ENCODE results near the gene MRPS10.
"Not testable (repeated sequence)": the region's sequence is repeated elsewhere in the genome, so short reads cannot be mapped to it uniquely, and the experiment has no call there.

MRPS10 gene

DNA sequence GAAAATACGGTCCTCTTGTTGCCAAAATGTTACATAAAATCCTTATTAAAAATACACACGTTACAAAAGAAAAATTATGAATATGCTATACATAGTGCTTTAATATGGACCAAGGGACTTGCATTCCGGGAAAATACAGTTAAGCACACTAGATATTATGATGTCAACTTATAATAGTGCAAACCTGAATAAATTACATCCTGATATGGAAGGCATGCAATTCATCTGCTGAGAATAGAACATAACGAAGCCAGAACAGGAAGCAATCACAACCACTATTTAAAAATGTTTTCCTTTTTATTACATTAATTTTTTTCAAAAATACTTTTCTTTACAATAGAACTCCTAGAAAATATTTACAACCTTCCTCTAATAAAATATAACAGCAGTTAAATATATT, 7.8 kb upstream of the MRPS10 start:
- H3K4me1 ChIP-seq (ENCODE audit: control insufficient read depth, insufficient read depth, low read length): peaks cover 20% of the 10 kb centered on the region
- no peak overlapping the region for H3K9ac ChIP-seq (ENCODE audit: low read length)

DNA sequence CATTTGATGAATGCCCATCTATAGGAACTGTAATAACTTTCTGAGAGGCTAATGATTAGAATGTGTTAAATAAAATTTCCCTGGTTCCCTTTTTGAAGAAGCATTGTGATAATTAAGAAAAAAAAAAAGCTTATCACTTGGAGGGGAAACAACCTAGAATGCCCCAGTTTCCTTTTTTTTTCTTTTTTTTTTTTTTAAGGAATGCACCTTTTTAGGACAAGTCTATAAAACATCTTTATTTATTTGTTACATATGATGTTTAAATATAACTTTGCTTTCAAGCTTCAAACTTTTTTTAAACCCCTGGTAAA, 7.3 kb upstream of the MRPS10 start:
- no peak overlapping the region for H3K4me3 ChIP-seq (ENCODE audit: low read depth, low read length)
- H3K9ac ChIP-seq (ENCODE audit: low read length): no peak overlapping the region
- no peaks in the 10 kb centered on the region for H3K27me3 ChIP-seq (ENCODE audit: control insufficient read depth, insufficient read depth, low read length)
- H3K9me3 ChIP-seq (ENCODE audit: control insufficient read depth, insufficient read depth, low read depth, low read length): no peaks in the 10 kb centered on the region
- H3K27ac ChIP-seq (ENCODE audit: low read depth, low read length): no peak overlapping the region
- H3K4me1 ChIP-seq (ENCODE audit: control insufficient read depth, insufficient read depth, low read length): peaks cover 20% of the 10 kb centered on the region
- peaks cover 15% of the 10 kb centered on the region; the same call in 1 of the 2 replicates for H3K36me3 ChIP-seq (ENCODE audit: control insufficient read depth, insufficient read depth, low read length)

More for the DNA sequence above, 7.8 kb upstream of the MRPS10 start:
- H3K27me3 ChIP-seq (ENCODE audit: control insufficient read depth, insufficient read depth, low read length): no peaks in the 10 kb centered on the region
- H3K36me3 ChIP-seq (ENCODE audit: control insufficient read depth, insufficient read depth, low read length): peaks cover 15% of the 10 kb centered on the region; the same call in 1 of the 2 replicates
- H3K9me3 ChIP-seq (ENCODE audit: control insufficient read depth, insufficient read depth, low read depth, low read length): no peaks in the 10 kb centered on the region
- H3K27ac ChIP-seq (ENCODE audit: low read depth, low read length): no peak overlapping the region
- H3K4me3 ChIP-seq (ENCODE audit: low read depth, low read length): no peak overlapping the region

DNA sequence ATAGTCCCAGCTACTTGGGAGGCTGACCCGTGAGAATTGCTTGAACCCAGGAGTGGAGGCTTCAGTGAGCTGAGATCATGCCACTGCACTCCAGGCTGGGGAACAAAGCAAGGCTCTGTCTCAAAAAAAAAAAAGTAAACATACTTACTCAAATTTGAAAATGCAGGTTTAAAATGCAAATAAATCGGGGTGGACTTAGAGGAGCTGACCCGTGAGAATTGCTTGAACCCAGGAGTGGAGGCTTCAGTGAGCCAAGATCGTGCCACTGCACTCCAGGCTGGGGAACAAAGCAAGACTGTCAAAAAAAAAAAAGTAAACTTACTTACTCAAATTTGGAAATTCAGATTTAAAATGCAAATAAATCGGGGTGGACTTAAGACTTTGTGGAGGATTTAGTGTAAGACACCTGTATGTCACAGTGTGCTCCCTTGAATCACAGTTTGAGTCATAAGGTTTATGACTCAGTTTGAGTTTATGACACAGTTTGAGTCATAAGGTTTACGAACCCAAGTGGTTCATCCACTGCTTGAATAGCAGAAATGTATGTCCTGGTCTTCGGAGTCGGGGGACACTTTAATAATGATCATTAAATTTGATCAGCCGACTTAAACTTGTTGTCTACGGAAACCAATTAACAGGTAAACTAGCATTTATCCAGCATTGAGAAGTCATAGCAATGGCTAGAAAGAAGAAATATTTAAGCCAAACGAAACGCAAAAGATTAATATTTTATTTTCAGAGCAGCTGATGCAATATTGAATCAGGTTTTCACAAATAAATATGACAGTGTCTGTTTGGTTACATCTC, 6.8 kb upstream of the MRPS10 start:
- Histone ChIP-seq H3K9ac (ENCODE audit: low read length) (no peak overlapping the region), H3K4me3 (ENCODE audit: low read depth, low read length) (no peak overlapping the region), H3K4me1 (ENCODE audit: control insufficient read depth, insufficient read depth, low read length) (peaks cover 20% of the 10 kb centered on the region), H3K27me3 (ENCODE audit: control insufficient read depth, insufficient read depth, low read length) (no peaks in the 10 kb centered on the region), H3K9me3 (ENCODE audit: control insufficient read depth, insufficient read depth, low read depth, low read length) (no peaks in the 10 kb centered on the region), H3K27ac (ENCODE audit: low read depth, low read length) (no peak overlapping the region), H3K36me3 (ENCODE audit: control insufficient read depth, insufficient read depth, low read length) (peaks cover 15% of the 10 kb centered on the region; the same call in 1 of the 2 replicates)

DNA sequence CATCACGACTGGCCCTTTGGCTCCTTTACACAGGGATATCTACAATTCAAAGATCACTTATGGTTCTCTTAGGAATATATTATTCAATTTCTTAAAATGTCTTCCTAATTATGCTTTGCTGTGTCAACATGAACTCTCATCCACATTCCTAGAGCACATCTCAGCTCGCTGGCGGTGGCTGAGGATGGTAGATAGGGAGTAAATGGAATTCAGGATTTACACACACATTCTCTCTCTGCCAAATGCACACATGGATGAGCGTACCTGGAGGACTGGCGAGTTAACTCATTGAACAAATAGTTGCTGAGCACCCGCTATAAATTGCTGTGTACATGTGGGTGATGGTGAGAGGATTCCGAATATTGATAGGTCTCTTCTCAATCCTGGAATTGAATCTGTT, 4.8 kb upstream of the MRPS10 start:
- H3K27ac ChIP-seq (ENCODE audit: low read depth, low read length): no peak overlapping the region
- no peak overlapping the region for H3K4me3 ChIP-seq (ENCODE audit: low read depth, low read length)
- H3K9me3 ChIP-seq (ENCODE audit: control insufficient read depth, insufficient read depth, low read depth, low read length): no peaks in the 10 kb centered on the region

DNA sequence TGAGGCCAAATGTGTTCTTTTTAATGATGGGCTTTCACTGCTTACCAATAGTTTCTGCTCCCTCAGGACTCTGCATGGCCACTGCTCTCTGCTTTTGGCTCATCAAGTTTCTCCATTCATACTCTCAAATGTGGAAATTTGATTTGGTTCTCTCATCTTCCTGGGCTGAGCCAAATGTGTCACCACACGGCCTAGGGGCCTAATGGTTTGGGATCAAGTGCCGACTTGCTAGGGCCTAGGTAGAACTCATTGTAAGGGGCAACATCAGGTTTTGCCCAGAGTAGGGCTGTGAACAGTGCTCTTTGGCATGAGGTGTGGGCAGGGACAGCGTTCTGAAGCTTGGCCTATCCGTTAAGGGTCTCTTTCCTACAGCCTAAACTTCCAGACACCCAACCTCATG, 3.9 kb upstream of the MRPS10 start:
- H3K36me3 ChIP-seq (ENCODE audit: control insufficient read depth, insufficient read depth, low read length): no peaks in the 10 kb centered on the region; the same call in 1 of the 2 replicates
- no peak overlapping the region for H3K27ac ChIP-seq (ENCODE audit: low read depth, low read length)
- no peak overlapping the region for H3K4me3 ChIP-seq (ENCODE audit: low read depth, low read length)
- H3K9ac ChIP-seq (ENCODE audit: low read length): no peak overlapping the region
- H3K4me1 ChIP-seq (ENCODE audit: control insufficient read depth, insufficient read depth, low read length): peaks cover 7% of the 10 kb centered on the region; the same call in 1 of the 2 replicates
- H3K9me3 ChIP-seq (ENCODE audit: control insufficient read depth, insufficient read depth, low read depth, low read length): no peaks in the 10 kb centered on the region
- no peaks in the 10 kb centered on the region for H3K27me3 ChIP-seq (ENCODE audit: control insufficient read depth, insufficient read depth, low read length)

More for the DNA sequence above, 4.8 kb upstream of the MRPS10 start:
- Histone ChIP-seq H3K27me3 (ENCODE audit: control insufficient read depth, insufficient read depth, low read length) (no peaks in the 10 kb centered on the region), H3K4me1 (ENCODE audit: control insufficient read depth, insufficient read depth, low read length) (peaks cover 16% of the 10 kb centered on the region), H3K36me3 (ENCODE audit: control insufficient read depth, insufficient read depth, low read length) (peaks cover under 1% of the 10 kb centered on the region; the same call in 1 of the 2 replicates), H3K9ac (ENCODE audit: low read length) (no peak overlapping the region)

DNA sequence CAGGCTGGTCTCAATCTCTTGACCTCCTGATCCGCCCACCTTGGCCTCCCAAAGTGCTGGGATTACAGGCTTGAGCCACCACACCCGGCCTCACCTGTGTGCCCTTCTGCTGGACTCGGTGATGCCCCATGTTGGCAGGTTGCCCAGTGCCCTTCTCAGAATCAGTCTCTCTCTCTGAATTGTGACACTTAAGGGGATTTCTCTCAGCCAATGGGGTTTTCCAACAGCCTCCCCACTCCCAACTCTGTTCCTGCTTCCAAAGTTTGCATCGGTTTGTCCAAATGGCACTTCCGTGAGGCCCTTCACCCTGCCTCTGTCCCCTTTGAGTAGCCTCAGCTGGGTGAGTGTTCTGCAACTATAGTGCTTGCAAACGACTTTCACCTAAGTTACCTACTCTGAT, 3.1 kb upstream of the MRPS10 start:
- no peak overlapping the region for H3K27ac ChIP-seq (ENCODE audit: low read depth, low read length)
- no peaks in the 10 kb centered on the region for H3K4me1 ChIP-seq (ENCODE audit: control insufficient read depth, insufficient read depth, low read length)
- no peak overlapping the region for H3K4me3 ChIP-seq (ENCODE audit: low read depth, low read length)
- H3K36me3 ChIP-seq (ENCODE audit: control insufficient read depth, insufficient read depth, low read length): no peaks in the 10 kb centered on the region; the same call in 1 of the 2 replicates
- no peaks in the 10 kb centered on the region for H3K9me3 ChIP-seq (ENCODE audit: control insufficient read depth, insufficient read depth, low read depth, low read length)
- no peak overlapping the region for H3K9ac ChIP-seq (ENCODE audit: low read length)
- H3K27me3 ChIP-seq (ENCODE audit: control insufficient read depth, insufficient read depth, low read length): no peaks in the 10 kb centered on the region

DNA sequence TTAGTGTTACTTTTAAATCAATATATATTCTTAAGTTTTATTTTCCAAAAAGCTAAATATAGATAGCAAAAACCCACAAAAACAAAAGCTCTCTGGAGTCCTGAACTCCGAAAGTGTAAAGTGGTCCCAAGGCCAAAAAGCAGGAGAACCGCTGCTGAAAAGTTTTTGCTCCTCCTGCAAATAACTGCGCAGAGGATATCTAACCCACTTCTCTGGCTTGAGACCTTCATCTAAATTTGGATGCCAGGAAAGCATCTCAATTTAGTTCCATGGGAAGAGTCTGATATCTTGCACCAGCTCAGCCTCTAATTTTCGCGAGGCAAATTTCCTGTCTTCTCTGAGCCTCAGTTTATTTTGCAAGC, 523 bp downstream of the MRPS10 start:
- H3K27me3 ChIP-seq (ENCODE audit: control insufficient read depth, insufficient read depth, low read length): no peaks in the 10 kb centered on the region
- H3K36me3 ChIP-seq (ENCODE audit: control insufficient read depth, insufficient read depth, low read length): peaks cover 20% of the 10 kb centered on the region
- H3K9me3 ChIP-seq (ENCODE audit: control insufficient read depth, insufficient read depth, low read depth, low read length): no peaks in the 10 kb centered on the region
- H3K4me1 ChIP-seq (ENCODE audit: control insufficient read depth, insufficient read depth, low read length): 0 out of 2 replicates have a peak, but pooled peaks cover 6% of the 10 kb centered on the region
- H3K9ac ChIP-seq (ENCODE audit: low read length): peak overlapping the region; percentile 80
- peak overlapping the region; percentile 96 for H3K4me3 ChIP-seq (ENCODE audit: low read depth, low read length)
- H3K27ac ChIP-seq (ENCODE audit: low read depth, low read length): peak overlapping the region; percentile 79; the same call in 1 of the 2 replicates

DNA sequence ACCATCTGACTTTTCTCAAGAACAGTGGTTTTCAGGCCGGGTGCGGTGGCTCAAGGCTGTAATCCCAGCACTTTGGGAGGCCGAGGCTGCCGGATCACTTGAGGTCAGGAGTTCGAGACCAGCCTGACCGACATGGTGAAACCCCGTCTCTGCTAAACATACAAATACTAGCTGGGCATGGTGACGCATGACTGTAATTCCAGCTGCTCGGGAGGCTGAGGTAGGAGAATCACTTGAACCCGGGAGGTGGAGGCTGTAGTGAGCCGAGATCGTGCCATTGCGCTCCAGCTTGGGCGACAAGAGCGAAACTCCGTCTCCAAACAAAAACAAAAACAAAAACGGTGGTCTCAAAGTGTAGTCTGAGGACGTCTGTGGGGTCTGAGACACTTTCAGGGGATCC, 1.2 kb downstream of the MRPS10 start:
- H3K9me3 ChIP-seq (ENCODE audit: control insufficient read depth, insufficient read depth, low read depth, low read length); H3K4me1 ChIP-seq (ENCODE audit: control insufficient read depth, insufficient read depth, low read length); H3K27me3 ChIP-seq (ENCODE audit: control insufficient read depth, insufficient read depth, low read length); H3K9ac ChIP-seq (ENCODE audit: low read length); H3K27ac ChIP-seq (ENCODE audit: low read depth, low read length): not testable (repeated sequence)
- H3K36me3 ChIP-seq (ENCODE audit: control insufficient read depth, insufficient read depth, low read length): peaks cover 26% of the 10 kb centered on the region
- peak overlapping the region; percentile 96 for H3K4me3 ChIP-seq (ENCODE audit: low read depth, low read length)

DNA sequence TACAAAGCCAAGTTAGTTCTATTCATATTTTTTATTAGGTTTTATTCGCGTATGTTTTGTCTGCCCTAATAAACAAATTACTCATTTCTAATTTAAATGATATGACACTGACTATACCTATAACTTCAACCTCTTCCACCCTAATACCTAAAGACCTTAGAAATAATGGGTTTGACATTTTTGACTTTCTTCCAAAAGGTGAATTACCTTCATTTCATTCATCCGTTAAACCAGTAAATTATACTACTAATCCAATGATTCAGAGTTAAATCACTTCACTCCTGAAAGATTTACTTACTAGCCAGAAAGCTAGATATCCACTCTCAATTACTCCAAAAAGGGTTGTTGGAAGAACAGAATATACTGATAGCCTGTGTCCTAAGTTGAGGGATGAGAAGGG, 5.2 kb downstream of the MRPS10 start:
- H3K4me1 ChIP-seq (ENCODE audit: control insufficient read depth, insufficient read depth, low read length): 0 out of 2 replicates have a peak, but pooled peaks cover 6% of the 10 kb centered on the region
- no peaks in the 10 kb centered on the region for H3K27me3 ChIP-seq (ENCODE audit: control insufficient read depth, insufficient read depth, low read length)
- H3K36me3 ChIP-seq (ENCODE audit: control insufficient read depth, insufficient read depth, low read length): peaks cover 63% of the 10 kb centered on the region
- H3K4me3 ChIP-seq (ENCODE audit: low read depth, low read length): no peak overlapping the region
- H3K9me3 ChIP-seq (ENCODE audit: control insufficient read depth, insufficient read depth, low read depth, low read length): no peaks in the 10 kb centered on the region
- no peak overlapping the region for H3K27ac ChIP-seq (ENCODE audit: low read depth, low read length)
- H3K9ac ChIP-seq (ENCODE audit: low read length): no peak overlapping the region

DNA sequence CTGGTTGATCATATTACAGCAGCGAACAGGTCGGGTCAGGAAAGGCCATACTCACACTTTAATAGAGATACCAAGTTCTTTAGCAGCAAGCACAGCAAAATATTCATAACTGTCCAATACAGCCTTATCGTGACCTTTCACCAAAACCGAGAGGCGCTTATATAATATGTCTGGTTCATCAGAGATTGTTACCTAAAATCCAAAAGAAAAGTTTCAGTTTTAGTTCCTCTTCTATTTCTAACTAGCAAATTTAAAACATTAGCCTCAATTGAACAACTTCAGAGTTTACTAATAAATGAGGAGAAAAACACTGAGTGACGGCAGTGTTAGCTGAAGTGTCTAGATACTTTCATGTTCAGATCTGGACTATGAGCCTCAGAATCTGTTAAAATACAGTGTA, 5.9 kb downstream of the MRPS10 start:
- H3K27ac ChIP-seq (ENCODE audit: low read depth, low read length): no peak overlapping the region
- no peak overlapping the region for H3K4me3 ChIP-seq (ENCODE audit: low read depth, low read length)

DNA sequence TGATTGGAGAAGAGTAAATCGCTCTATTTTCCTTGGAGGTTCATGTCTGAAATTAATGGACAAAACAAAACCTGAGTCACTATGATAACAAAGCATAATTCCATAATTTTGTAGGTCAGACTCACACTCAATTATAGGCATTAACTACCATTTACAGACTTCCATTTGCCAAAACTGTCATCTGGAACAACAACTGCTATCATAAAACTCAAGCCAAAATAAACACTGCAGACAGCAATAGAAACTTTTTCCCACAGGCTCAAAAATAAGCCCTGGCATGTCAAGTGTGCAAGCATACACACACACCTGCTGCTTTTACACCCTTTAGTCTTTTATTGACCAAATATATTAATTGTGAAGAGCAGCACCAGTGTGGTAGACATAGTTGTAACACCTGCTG, 7.1 kb downstream of the MRPS10 start:
- H3K36me3 ChIP-seq (ENCODE audit: control insufficient read depth, insufficient read depth, low read length): peaks cover 75% of the 10 kb centered on the region
- H3K27ac ChIP-seq (ENCODE audit: low read depth, low read length): no peak overlapping the region
- 0 out of 2 replicates have a peak, but pooled peaks cover 4% of the 10 kb centered on the region for H3K4me1 ChIP-seq (ENCODE audit: control insufficient read depth, insufficient read depth, low read length)
- H3K27me3 ChIP-seq (ENCODE audit: control insufficient read depth, insufficient read depth, low read length): no peaks in the 10 kb centered on the region
- H3K9ac ChIP-seq (ENCODE audit: low read length): no peak overlapping the region
- H3K9me3 ChIP-seq (ENCODE audit: control insufficient read depth, insufficient read depth, low read depth, low read length): no peaks in the 10 kb centered on the region
- H3K4me3 ChIP-seq (ENCODE audit: low read depth, low read length): no peak overlapping the region

More for the DNA sequence above, 5.9 kb downstream of the MRPS10 start:
- H3K27me3 ChIP-seq (ENCODE audit: control insufficient read depth, insufficient read depth, low read length): no peaks in the 10 kb centered on the region
- no peaks in the 10 kb centered on the region for H3K9me3 ChIP-seq (ENCODE audit: control insufficient read depth, insufficient read depth, low read depth, low read length)
- H3K36me3 ChIP-seq (ENCODE audit: control insufficient read depth, insufficient read depth, low read length): peaks cover 69% of the 10 kb centered on the region
- H3K9ac ChIP-seq (ENCODE audit: low read length): no peak overlapping the region
- 0 out of 2 replicates have a peak, but pooled peaks cover 6% of the 10 kb centered on the region for H3K4me1 ChIP-seq (ENCODE audit: control insufficient read depth, insufficient read depth, low read length)

Data from HUES6 (cell line).